Measurements from ENCODE around the gene ZNF208.

ZNF208 gene

GRCh38 chr19:21883516-21883915, 127.2 kb downstream of the ZNF208 start:
- DNase-seq, result no peak
